Stimulated activated CD8-positive, alpha-beta memory T cell treated with anti-CD3 and anti-CD28 coated beads, Interleukin-2, amount 100 ng/mL, for 48 hours (primary cell): Measurements from ENCODE around the gene HMG20B.

Source experiments
- DNase-seq, 2 donors: peaks; one replicate each; pipeline ENCODE4 v3.0.0-alpha.2; 2020; ENCODE audit warnings: low read depth in 2 of 2

HMG20B gene

DNA sequence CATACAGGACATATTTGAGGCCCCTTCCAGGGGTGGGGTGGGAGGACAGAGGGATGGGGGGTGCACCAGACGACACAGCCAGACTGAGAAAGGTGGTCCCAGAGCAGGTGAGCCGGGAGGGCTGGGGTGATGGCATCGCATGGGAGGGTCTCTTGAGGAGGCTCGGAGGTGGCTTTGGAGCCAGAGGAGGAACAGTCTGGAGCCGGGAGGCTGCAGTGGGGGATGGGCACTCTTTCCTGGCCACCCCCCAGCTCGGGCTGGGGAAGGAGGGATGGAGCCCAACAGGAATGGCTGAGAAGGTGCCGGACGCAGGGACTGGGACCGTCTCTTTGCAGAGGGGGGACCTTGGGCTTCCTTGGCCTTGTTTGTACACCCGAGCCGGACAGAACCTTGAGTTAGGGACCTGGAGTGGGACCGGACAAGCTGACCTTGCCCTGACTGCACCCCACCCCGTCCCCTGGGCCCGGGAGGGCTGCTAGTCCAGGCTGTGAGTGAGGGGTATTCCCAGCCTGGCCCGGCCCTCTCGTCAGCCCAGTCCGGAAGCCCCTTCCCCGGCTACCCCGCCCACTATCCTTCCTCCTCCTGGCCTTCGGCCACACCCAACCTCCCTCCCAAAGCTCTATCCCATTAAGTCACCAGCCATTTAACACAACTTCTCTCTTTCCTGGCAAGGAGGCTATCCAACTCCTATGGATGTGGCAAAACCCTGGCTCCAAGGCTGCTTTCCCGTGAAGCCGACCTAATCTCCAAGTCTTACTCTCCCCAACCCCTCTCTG, 34.7 kb downstream of the HMG20B start:
- DNase-seq = no peak

GRCh38 chr19:3608079-3608641, 35.4 kb downstream of the HMG20B start:
- no peak for DNase-seq

DNA sequence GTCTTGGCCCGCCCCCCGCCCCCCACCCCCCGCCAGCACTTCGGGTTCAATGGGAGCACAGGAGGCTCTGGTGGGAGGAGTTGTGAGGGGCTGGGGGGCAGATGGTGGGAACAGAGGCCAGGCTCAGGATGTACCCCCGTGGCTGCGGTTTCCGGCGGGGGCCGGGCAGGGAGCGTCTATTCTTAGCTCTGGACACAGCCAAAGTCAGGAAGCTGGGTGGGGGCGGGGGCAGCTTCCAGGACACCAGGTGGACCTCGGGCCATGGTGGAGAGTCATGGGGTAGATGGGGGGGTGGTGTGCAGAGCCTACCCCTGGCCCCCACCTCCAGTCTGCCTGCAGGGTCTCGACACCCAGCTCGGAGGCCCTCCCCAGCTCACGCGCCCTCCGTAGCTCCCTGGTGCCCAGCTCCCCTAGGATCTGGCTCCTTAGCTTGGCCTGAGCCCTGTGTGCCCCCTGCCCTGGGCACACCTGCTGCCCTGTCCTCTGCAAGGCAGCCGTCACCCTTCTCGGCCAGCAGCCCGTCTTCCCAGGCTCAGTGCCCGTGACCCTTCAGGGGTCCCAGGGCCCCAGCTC, 36.1 kb downstream of the HMG20B start:
- DNase-seq = no peak

DNA sequence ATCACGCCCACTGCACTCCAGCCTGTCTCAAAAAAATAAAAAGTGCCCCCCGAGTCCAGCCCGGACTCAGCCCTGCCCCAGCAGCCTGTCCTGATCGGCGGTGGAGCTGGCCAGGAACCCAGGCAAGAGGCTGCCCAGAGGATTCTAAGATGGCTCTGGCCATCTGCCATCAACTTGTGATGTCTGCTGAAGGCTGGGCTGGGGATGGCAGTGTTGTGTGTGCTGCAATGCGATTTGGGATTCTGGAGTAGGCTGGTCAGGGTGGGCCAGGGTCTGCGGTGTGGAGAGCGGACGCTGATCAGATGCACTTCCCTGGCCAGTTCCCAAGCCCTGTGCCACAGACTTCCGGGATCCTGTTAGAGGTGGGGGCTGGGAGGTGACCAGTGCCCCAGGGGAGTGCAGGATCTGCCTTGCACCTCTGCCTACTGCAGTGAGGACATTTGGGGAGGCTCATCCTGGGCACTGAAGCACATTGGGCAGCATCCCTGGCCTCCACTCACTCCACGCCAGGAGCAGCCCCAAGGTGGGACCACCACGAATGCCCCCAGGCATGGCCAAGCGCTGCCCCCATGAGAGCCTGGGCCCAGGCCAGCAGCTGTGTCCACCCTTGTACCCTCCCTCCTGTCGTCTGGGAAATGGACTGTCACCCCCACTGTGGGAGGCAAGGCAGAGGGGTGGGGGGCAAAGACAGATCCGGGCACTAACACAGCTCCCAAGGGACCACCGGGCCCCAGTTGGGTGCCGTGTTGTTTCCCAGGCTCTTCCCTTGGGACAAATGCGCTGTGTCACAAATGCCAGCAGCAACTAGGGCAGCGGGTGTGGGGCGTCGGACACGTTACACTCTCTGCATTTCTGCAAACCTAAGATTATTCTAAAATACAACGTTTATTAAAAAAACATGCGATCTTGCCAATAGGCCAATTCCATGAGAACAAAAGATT, 37.3 kb downstream of the HMG20B start:
- DNase-seq = no peak

GRCh38 chr19:3610745-3611717, 38.3 kb downstream of the HMG20B start:
- no peak for DNase-seq

- DNase-seq = no peak
These were observed 39.1 kb downstream of the HMG20B start for GRCh38 chr19:3611841-3612240.

GRCh38 chr19:3612330-3612729, 39.6 kb downstream of the HMG20B start:
- no peak for DNase-seq

GRCh38 chr19:3612901-3613741, 40.4 kb downstream of the HMG20B start:
- no peak for DNase-seq

DNA sequence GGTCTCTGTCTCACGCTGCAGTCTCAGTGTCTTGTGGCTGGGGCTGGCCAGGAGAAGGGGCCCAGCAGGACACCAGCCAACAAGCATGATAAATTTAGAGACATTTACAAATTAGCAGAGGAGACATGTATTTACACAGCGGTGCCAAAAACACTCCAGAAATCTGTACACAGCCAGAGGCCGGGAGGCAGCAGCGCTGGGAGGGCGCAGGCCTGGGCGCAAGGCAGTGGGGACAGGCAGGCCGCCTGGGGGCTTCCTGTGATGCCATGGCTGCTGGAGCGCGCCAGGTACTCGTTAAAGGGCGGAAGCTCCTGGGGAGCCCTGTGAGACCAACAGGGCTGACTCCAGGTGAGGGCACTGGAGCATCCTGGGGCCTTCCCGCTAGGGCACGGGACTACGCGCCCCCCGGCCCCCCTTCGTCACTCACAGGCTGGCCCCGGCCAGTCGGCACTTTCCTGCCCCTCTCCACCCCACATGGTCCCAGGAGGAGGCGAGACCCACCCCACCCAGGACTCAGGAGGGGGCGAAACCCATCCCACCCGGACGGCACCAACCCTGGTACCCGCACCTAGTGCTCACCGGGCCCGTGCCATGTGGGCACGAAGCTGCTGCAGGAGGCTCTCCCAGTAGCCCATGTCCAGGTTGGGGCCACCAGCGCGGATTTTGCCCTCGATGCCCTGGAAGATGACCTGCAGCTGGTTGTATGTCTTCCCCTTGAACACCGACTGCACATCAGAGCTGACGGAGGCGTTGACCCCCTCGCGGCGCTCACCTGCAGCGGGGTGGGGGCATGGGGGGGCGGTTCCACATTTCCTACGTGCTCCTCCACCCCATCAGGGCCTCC, 41.3 kb downstream of the HMG20B start:
- DNase-seq = no peak

GRCh38 chr19:3614858-3615505, 42.2 kb downstream of the HMG20B start:
- DNase-seq = no peak

DNA sequence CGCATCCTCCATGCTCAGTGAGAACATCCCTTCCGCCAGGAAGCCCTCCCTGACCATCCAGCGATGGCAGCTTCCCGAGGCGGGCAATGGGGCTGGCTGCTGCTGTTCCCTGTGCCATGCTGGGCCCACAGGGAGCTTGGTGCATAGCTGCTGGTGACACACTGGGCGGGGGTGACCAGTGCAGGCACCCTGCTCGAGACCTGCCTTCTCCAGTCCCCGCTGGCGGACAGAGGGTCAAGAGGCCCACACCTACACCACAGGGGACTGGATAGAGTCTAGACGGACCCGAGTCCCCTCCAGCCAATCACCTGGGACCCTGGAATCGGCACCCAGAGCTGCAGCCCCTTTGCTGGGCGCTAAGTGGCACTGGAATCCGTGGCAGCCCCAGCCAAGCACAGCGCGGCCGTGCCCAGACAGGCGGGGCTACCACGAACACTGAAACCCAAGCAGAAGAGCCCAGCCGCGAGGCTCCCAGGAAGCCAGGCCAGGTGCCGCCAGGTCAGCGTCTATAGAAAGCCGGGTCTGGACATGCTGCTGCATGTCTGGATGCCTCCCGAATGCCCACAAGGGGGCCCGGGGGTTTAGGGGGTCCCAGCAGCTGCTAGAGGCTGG, 42.9 kb downstream of the HMG20B start:
- DNase-seq = no peak

DNA sequence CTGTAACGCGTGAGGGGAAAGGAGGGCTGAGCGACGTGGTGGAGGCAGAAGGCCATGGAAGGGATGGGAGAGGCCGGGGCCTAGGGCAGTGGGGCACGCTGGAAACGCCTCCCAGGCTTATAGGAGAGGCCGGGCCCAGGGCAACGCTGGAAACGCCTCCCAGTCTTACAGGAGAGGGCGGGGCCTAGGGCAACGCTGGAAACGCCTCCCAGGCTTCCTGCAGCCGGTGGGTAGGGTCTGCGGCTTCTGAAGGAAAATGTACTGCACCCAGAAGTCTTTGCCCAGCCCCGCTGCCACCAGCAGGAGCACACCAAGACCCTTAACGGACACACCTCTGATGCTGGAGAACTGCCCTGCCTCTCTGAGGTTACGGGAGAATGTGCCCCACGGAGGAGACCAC, 44.7 kb downstream of the HMG20B start:
- DNase-seq = no peak

DNA sequence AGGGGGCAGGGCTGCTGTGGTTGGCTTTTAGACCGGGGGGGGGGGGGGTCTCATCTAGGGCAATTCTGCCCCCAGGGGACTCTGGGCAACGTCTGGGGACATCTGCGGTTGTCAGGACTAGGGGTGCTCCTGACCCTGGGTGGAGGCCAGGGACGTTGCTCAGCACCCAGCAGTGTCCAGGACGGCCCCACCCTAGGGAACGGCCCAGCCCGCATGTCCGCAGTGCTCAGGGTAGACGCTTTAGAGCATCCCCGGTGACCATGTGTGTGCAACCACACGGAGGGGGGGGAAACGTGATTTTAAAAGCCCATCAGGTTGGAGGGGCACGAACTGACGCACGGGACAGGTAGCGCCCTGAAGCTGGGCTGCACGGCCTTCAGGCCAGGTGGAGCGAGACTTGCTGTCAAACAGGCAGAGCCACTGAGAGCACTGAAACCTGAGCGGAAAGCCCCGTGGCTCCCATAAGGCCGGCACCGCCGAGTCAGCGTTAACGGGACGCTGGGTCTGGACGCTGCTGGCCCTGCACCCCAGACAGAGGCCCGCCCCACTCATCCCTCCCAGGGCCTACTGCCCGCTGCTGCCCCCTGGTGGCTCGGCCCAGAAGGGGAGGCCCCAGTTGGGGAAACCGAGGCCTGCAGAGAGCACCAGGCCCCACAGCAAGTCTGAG, 45.5 kb downstream of the HMG20B start:
- peak; percentile 46 to 52 for DNase-seq

DNA sequence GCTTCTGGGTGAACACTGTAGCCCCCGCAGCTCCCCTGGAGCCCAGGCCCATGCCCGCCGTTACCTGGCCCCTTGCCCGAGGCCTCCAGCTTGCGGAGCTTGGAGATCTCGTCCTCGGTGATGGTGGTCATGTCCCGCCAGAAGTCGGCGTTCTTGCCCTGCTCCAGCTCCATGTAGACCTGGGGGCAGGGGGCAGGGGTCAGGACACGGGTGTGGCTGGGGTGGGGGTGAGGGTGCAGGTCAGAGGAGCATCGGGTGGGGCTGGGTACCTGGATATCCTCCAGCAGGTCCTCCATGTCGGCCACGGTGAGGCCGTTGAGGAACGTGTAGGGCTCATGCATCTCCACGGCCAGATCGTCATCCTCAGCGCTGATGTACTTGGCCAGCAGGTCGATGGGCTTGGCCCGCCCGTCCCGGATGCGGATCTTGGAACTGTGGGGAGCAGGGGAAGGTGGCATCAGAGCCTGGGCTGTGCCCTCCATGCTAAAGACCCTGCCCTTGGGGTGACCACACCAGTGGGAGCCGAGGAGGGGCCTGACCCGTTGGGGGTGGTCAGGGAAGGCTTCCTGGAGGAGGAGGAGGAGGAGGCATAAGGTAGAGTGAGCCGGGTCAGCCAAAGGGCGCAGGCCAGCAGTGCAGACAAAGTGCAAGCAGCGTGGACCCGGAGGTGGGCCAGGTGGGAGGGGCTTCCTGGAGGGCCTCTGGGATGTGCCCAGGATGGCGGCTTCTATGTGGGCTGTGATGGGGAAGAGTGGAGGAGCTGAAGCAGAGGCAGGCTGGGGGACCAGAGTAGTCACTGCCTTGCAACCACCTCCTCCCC, 46.3 kb downstream of the HMG20B start:
- DNase-seq = no peak

DNA sequence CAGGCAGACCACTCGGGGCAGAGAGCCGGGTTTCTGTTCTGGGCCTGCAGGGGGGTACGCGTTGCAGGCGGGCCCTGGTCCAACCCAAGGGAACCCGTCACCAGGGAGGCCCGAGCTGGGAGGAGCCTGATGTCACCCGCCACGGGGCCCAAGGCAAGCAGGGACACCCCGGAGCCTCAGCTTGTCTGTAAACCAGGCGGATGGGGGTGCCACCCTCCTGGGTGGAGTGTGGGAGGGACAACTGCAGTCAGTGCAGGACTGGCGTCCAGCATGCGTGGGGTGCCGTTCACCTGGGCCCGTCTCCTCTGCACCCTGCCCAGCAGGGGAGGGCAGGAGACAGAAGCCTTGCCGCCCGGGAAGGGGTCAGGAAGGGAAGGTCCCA, 46.9 kb downstream of the HMG20B start:
- DNase-seq = no peak

- DNase-seq = no peak
These were observed 47.5 kb downstream of the HMG20B start for GRCh38 chr19:3620145-3620816.
